HCT116 (cell line): ENCODE measurements around the gene TRAK1. TPM values are rescaled to one million over a fixed set of nuclear protein-coding genes. Genes with fewer than 3 reads are reported as not detected.

Source experiments
- ATAC-seq: fragments of 200-7000 bp; cut with Tn5 transposase; 2 replicates; pipeline ENCODE4 v1.9.1; 2020; ENCODE audit warnings: mild to moderate bottlenecking, moderate library complexity
- BruUV-seq: library from RNA; stranded (reverse); fragments of 400-500 nt; replicated peaks from 2 replicates; lab custom pipeline; 2021; lab: Mats Ljungman, UMichigan
- CTCF ChIA-PET: fragments of 300-600 bp; sonication (Branson Sonifier 250); formaldehyde crosslinking; loops from one replicate; lab custom pipeline; 2021; ENCODE audit warnings: antibody characterized with exemption; lab: Charles Lee
- POLR2A ChIA-PET: fragments of 300-600, 350-600 bp; sonication (Branson Sonifier 250); formaldehyde crosslinking; loops from one replicate; lab custom pipeline; 2021; ENCODE audit warnings: antibody characterized with exemption; lab: Charles Lee
- RAD21 ChIA-PET, 2 experiments: fragments of 300-600 bp; sonication (Branson Sonifier 250); formaldehyde crosslinking; loops; one replicate each; lab custom pipeline; 2023; ENCODE audit warnings: low total read pairs in 2 of 2; ENCODE audit not compliant: uncharacterized antibody in 2 of 2, unreplicated experiment in 2 of 2, low non-redundant PET in 1 of 2; lab: Charles Lee
- DNase-seq: peaks from one replicate; pipeline ENCODE4 v3.0.0-alpha.2; 2010; ENCODE audit warnings: low read depth, low spot score
- H2AFZ ChIP-seq: fragments of 200-600 bp; shearing (Covaris generic), sonication (generic); 2 replicates; pipeline ENCODE4 v1.6.1; 2017; ENCODE audit warnings: low read depth, mixed run types, mixed read lengths, antibody characterized with exemption, low read length; ENCODE audit not compliant: poor library complexity, severe bottlenecking
- H3K27ac ChIP-seq: 2 replicates; pipeline ENCODE4 v1.5.1; 2012; ENCODE audit warnings: low read depth, low read length
- H3K27me3 ChIP-seq: fragments of 200-600 bp; sonication (generic); 2 replicates; pipeline ENCODE4 v1.6.1; 2016; ENCODE audit warnings: mixed run types, low read length, mixed read lengths; ENCODE audit not compliant: insufficient read depth
- H3K36me3 ChIP-seq, 2 experiments: fragments of 200-500 bp in 1 of 2; fragments of 200-600 bp in 1 of 2; sonication (Bioruptor generic) in 1 of 2; sonication (generic) in 1 of 2; 2 replicates each; pipeline versions ENCODE4 v1.5.1 to v1.6.1; 2014 to 2016; ENCODE audit warnings: low read length in 2 of 2, inconsistent platforms in 1 of 2, mixed read lengths in 1 of 2, mixed run types in 1 of 2; ENCODE audit not compliant: insufficient read depth in 2 of 2, control insufficient read depth in 1 of 2
- H3K4me1 ChIP-seq, 2 experiments: fragments of 200-600 bp in 1 of 2; sonication (generic) in 1 of 2; 2 replicates each; pipeline versions ENCODE4 v1.5.1 to v1.6.1; 2012 to 2017; ENCODE audit warnings: low read length in 2 of 2, inconsistent platforms in 1 of 2, mild to moderate bottlenecking in 1 of 2, mixed read lengths in 1 of 2, mixed run types in 1 of 2, moderate library complexity in 1 of 2; ENCODE audit not compliant: insufficient read depth in 2 of 2, control insufficient read depth in 1 of 2
- H3K4me2 ChIP-seq: fragments of 200-600 bp; sonication (generic); 2 replicates; pipeline ENCODE4 v1.6.1; 2017; ENCODE audit warnings: mixed run types, low read length, mixed read lengths
- H3K4me3 ChIP-seq, 2 experiments: fragments of 200-600 bp in 1 of 2; sonication (generic) in 1 of 2; replicated peaks in 1 of 2; 2 replicates each; pipeline ENCODE4 v1.5.1; 2011 to 2016; ENCODE audit warnings: low read length in 2 of 2, control low read depth in 1 of 2, low read depth in 1 of 2, mild to moderate bottlenecking in 1 of 2, mixed read lengths in 1 of 2, mixed run types in 1 of 2
- H3K79me2 ChIP-seq: fragments of 200-600 bp; sonication (generic); 2 replicates; pipeline ENCODE4 v1.6.1; 2017; ENCODE audit warnings: mild to moderate bottlenecking, mixed run types, low read length, moderate library complexity, mixed read lengths; ENCODE audit not compliant: insufficient read depth
- H3K9ac ChIP-seq: fragments of 200-600 bp; sonication (generic); 2 replicates; pipeline ENCODE4 v1.6.1; 2016; ENCODE audit warnings: low read length, mixed read lengths
- H3K9me2 ChIP-seq: fragments of 200-600 bp; sonication (generic), shearing (Covaris generic); 2 replicates; pipeline ENCODE4 v1.6.1; 2017; ENCODE audit warnings: mixed run types, mild to moderate bottlenecking, moderate library complexity; ENCODE audit not compliant: insufficient read depth
- H3K9me3 ChIP-seq, 2 experiments: fragments of 200-500 bp in 1 of 2; fragments of 200-600 bp in 1 of 2; sonication (Bioruptor generic) in 1 of 2; sonication (generic) in 1 of 2; 2 replicates each; pipeline ENCODE4 v1.6.1; 2014 to 2017; ENCODE audit warnings: low read length in 2 of 2, mixed read lengths in 2 of 2, inconsistent platforms in 1 of 2, low read depth in 1 of 2, mild to moderate bottlenecking in 1 of 2, mixed run types in 1 of 2, moderate library complexity in 1 of 2; ENCODE audit not compliant: control insufficient read depth in 1 of 2, insufficient read depth in 1 of 2
- H4K20me1 ChIP-seq: fragments of 200-600 bp; sonication (generic), shearing (Covaris generic); 2 replicates; pipeline ENCODE4 v1.6.1; 2017; ENCODE audit warnings: mixed run types, mild to moderate bottlenecking, moderate library complexity; ENCODE audit not compliant: insufficient read depth
- CBX3 ChIP-seq: IDR thresholded peaks from 2 replicates; pipeline ENCODE4 v1.6.1; 2012; ENCODE audit warnings: low read depth
- ELF1 ChIP-seq: IDR thresholded peaks from 2 replicates; pipeline ENCODE4 v1.6.1; 2012; ENCODE audit warnings: low read depth, borderline replicate concordance
- FOSL1 ChIP-seq: IDR thresholded peaks from 2 replicates; pipeline ENCODE4 v1.6.1; 2012; ENCODE audit warnings: low read depth
- JUND ChIP-seq: IDR thresholded peaks from 2 replicates; pipeline ENCODE4 v1.6.1; 2012
- POLR2A ChIP-seq: IDR thresholded peaks from 2 replicates; pipeline ENCODE4 v1.7.0; 2011; ENCODE audit warnings: borderline replicate concordance; ENCODE audit not compliant: insufficient read depth, insufficient read length; ENCODE audit errors: extremely low read depth
- RAD21 ChIP-seq: IDR thresholded peaks from 2 replicates; pipeline ENCODE4 v1.6.1; 2012; ENCODE audit warnings: low read depth, mild to moderate bottlenecking
- ZNF274 ChIP-seq: fragments of 200-500 bp; sonication (Bioruptor generic); IDR thresholded peaks from 2 replicates; pipeline ENCODE4 v1.6.1; 2014; ENCODE audit warnings: mild to moderate bottlenecking, low read depth, low read length, inconsistent platforms
- intact Hi-C: fragments of 100-400 bp; cut with micrococcal nuclease; formaldehyde crosslinking; loops from 2 replicates; pipeline ENCODE4 v1.10.0; 2022
- total RNA-seq: library from RNA; stranded (reverse); gene quantifications from one replicate; pipeline ENCODE4 v1.2.1, GENCODE V29; 2021; ENCODE audit not compliant: unreplicated experiment
- TF ChIP-seq, protein P1 (sequence below): IDR thresholded peaks from 2 replicates; pipeline ENCODE4 v1.6.1; 2012; ENCODE audit warnings: low read depth
- TF ChIP-seq, protein P2 (sequence below): IDR thresholded peaks from 2 replicates; pipeline ENCODE4 v1.6.1; 2012

TRAK1 gene
- total RNA-seq, 1 experiment from 2014 or later, result 25.9 TPM

DNA sequence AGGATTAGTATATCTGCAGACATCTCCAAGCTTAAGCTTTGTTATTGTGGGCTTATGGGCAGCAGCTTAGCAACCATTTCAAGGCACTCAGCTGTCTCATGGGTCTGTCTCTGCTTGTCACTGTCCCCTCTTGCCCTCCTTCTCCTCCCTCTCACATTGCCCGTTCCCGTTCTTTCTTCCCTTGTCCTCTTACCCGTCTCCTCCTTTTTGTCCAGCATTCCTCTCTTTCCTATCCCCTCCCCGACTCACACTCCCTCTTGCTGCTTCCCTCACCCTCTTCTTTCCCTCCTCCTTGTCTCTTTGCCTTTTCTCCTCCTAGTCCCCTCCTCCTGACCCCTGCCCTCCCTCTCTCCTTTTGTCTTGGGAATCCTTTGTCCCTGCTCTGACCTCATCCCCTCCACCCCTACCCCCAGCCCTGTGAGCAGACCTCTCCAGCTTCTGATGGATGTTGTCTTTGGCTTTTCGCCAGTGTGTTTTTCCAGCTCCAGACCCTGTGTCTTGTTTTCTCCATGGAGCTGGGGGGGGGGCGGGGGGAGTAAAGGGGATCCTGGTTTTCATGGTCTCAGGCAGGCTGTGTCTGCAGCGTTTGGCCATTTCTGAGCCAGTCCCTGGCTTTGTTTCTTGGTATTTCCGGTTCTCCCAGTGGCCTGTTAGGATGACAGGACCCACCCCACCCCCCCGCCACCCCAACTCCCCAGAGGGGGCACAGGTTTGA, 47.9 kb upstream of the TRAK1 start:
- no peak overlapping the region for H2AFZ ChIP-seq
- peak overlapping the region in 1 of 2 experiments; percentile 23; a peak in 2 of 4 replicates for H3K4me3 ChIP-seq
- H3K36me3 ChIP-seq, result no peaks in the 10 kb centered on the region
- DNase-seq (no peak), ATAC-seq (peak; percentile 46)
- peaks cover 74% of the 10 kb centered on the region for H3K79me2 ChIP-seq
- RAD21 ChIA-PET, result no interaction called here
- H3K9me3 ChIP-seq, result no peaks in the 10 kb centered on the region
- BruUV-seq, result no TSS peak
- H3K4me2 ChIP-seq, result peak overlapping the region; percentile 65
- CTCF ChIA-PET, result no interaction called here
- H3K9me2 ChIP-seq, result no peaks in the 10 kb centered on the region
- H3K27me3 ChIP-seq, result no peaks in the 10 kb centered on the region
- POLR2A ChIA-PET, result interaction anchor here (0.6 kb wide), 1 partner anchor 71 kb away, joined by 3 read pairs; no protein-coding TSS in a partner anchor
- peaks cover 36 to 41% of the 10 kb centered on the region in 2 experiments for H3K4me1 ChIP-seq
- intact Hi-C loops, result no loop called here
- peak overlapping the region; percentile 44 for H3K27ac ChIP-seq
- peak overlapping the region; percentile 28; the same call in 1 of the 2 replicates for H3K9ac ChIP-seq
- TF ChIP-seq CBX3 (no peak), ZNF274 (no peak), JUND (no peak), RAD21 (no peak), FOSL1 (no peak), ELF1 (no peak), POLR2A (no peak)
- TF ChIP-seq, protein P1, sequence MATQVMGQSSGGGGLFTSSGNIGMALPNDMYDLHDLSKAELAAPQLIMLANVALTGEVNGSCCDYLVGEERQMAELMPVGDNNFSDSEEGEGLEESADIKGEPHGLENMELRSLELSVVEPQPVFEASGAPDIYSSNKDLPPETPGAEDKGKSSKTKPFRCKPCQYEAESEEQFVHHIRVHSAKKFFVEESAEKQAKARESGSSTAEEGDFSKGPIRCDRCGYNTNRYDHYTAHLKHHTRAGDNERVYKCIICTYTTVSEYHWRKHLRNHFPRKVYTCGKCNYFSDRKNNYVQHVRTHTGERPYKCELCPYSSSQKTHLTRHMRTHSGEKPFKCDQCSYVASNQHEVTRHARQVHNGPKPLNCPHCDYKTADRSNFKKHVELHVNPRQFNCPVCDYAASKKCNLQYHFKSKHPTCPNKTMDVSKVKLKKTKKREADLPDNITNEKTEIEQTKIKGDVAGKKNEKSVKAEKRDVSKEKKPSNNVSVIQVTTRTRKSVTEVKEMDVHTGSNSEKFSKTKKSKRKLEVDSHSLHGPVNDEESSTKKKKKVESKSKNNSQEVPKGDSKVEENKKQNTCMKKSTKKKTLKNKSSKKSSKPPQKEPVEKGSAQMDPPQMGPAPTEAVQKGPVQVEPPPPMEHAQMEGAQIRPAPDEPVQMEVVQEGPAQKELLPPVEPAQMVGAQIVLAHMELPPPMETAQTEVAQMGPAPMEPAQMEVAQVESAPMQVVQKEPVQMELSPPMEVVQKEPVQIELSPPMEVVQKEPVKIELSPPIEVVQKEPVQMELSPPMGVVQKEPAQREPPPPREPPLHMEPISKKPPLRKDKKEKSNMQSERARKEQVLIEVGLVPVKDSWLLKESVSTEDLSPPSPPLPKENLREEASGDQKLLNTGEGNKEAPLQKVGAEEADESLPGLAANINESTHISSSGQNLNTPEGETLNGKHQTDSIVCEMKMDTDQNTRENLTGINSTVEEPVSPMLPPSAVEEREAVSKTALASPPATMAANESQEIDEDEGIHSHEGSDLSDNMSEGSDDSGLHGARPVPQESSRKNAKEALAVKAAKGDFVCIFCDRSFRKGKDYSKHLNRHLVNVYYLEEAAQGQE, result no peak
- TF ChIP-seq, protein P2, sequence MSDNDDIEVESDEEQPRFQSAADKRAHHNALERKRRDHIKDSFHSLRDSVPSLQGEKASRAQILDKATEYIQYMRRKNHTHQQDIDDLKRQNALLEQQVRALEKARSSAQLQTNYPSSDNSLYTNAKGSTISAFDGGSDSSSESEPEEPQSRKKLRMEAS, result no peak
- TF ChIP-seq, all 23 proteins: peak for 0
- 0 out of 2 replicates have a peak, but pooled peaks cover 5% of the 10 kb centered on the region for H4K20me1 ChIP-seq
